ENCODE results near the gene FAHD1.

- TF ChIP-seq YY1 (tag by site-specific recombination; IDR thresholded peaks at IDR 0.05) (no peak), CTCF (tag by site-specific recombination; IDR thresholded peaks at IDR 0.05) (no peak), ZNF423 (tag by site-specific recombination; IDR thresholded peaks at IDR 0.05) (no peak), ZNF146 (tag by site-specific recombination; IDR thresholded peaks at IDR 0.05) (no peak), REST (tag by site-specific recombination; IDR thresholded peaks at IDR 0.05) (no peak), ZFP41 (tag by site-specific recombination; IDR thresholded peaks at IDR 0.05; ENCODE audit: borderline replicate concordance) (no peak), ZNF274 (IDR thresholded peaks at IDR 0.05; ENCODE audit: low read length) (no peak), ZNF274 (tag by site-specific recombination; IDR thresholded peaks at IDR 0.05; ENCODE audit: borderline replicate concordance) (no peak)
These were observed 8.0 kb upstream of the FAHD1 start for GRCh38 chr16:1818873-1819525.
